OCI-LY1 (cell line): ENCODE data around the gene PRKCH.

Experiments
- EZH2 ChIP-seq: fragments of 200-600 bp; sonication (generic), shearing (Covaris generic); IDR thresholded peaks from 2 replicates; pipeline ENCODE4 v1.8.0; 2017; ENCODE audit warnings: borderline replicate concordance, mixed run types, mild to moderate bottlenecking, antibody characterized with exemption, low read length, moderate library complexity, mixed read lengths
- TF ChIP-seq, protein P1 (sequence below): fragments of 200-600 bp; sonication (generic), shearing (Covaris generic); IDR thresholded peaks from 2 replicates; pipeline ENCODE4 v1.5.1; 2017; ENCODE audit warnings: mild to moderate bottlenecking, antibody characterized with exemption, low read length, moderate library complexity, mixed read lengths

DNA sequence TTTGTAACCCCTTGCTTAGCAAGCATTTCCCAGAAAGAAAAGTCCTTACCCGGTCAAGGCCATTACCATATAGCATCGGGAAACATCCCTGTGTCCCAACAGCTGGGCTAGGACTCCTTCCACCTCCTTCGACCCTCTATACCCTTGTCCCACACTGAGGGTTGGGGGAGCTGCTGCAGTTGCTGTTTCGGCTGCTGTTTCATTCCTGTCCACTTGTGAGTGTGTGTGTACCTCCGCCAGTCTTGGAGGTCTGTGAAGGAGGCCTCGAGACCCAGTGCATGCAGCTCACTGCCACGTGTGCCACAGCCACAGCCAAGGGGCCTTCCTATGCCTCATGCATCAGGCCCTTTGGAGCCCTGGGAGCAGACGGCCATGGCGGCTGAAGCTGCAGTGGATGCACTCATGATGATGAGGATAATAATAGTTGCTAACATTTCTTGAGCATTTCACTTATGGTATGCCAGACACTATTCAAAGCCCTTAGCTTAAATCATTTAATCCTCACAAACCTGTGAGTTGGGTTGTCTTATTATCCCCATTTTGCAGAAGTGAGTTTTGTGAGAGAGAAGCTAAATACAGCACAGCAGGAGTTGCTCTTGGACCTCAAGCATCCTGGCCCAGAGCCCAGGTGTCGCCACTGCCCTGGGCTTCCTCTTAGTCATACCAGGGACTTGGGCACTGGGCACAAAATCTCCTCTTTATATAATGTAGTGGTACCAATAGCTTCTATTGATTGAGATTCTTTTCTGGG is 156.5 kb downstream of the PRKCH start:
- TF ChIP-seq, protein P1, sequence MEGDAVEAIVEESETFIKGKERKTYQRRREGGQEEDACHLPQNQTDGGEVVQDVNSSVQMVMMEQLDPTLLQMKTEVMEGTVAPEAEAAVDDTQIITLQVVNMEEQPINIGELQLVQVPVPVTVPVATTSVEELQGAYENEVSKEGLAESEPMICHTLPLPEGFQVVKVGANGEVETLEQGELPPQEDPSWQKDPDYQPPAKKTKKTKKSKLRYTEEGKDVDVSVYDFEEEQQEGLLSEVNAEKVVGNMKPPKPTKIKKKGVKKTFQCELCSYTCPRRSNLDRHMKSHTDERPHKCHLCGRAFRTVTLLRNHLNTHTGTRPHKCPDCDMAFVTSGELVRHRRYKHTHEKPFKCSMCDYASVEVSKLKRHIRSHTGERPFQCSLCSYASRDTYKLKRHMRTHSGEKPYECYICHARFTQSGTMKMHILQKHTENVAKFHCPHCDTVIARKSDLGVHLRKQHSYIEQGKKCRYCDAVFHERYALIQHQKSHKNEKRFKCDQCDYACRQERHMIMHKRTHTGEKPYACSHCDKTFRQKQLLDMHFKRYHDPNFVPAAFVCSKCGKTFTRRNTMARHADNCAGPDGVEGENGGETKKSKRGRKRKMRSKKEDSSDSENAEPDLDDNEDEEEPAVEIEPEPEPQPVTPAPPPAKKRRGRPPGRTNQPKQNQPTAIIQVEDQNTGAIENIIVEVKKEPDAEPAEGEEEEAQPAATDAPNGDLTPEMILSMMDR = no peak; the same call in 1 of the 2 replicates
- TF ChIP-seq EZH2 = no peak
